Activated CD4-positive, CD25-positive, alpha-beta regulatory T cell treated with anti-CD3 and anti-CD28 coated beads, Interleukin-2, amount 50 U/mL, for 24 hours (primary cell): ENCODE measurements around the gene LONP2.
"Not testable (repeated sequence)": the region's sequence is repeated elsewhere in the genome, so short reads cannot be mapped to it uniquely, and the experiment has no call there.

Experiments
- ATAC-seq, 2 donors: fragments of 150-1000 bp; cut with Tn5 transposase; one replicate each; pipeline ENCODE4 v1.10.0; 2021; ENCODE audit warnings: mild to moderate bottlenecking in 1 of 2, moderate library complexity in 1 of 2

Gene LONP2

DNA sequence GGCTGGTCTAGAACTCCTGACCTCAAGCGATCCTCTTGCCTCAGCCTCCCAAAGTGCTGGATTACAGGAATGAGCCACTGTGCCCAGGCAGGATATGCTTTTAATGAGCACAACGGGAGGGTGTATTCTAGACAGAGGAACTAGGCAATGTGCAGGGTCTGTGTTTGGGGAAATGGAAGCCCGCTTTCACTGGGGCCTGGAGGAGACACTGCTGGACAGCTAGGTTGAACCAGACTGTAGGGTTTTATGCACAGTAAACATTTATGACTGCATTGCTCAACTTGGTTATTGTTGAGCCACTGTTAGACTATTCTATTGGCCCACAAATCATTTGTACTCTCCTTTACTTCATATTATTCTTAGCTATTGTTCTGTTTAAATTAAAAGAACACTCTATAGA is 151.3 kb downstream of the LONP2 start:
- no peak for ATAC-seq

DNA sequence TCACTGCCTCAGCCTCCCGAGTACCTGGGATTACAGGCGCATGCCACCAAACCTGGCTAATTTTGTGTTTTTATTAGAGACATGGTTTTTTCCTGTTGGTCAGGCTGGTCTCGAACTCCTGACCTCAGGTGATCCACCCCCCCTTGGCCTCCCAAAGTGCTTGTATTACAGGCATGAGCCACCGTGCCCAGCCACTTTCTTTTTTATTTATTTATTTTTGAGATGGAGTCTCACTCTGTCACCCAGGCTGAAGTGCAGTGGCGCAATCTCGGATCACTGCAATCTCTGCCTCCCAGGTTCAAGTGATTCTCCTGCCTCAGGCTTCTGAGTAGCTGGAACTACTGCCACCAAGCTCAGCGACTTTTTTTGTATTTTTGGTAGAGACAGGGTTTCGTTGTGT is 158.4 kb downstream of the LONP2 start:
- ATAC-seq, result not testable (repeated sequence)

DNA sequence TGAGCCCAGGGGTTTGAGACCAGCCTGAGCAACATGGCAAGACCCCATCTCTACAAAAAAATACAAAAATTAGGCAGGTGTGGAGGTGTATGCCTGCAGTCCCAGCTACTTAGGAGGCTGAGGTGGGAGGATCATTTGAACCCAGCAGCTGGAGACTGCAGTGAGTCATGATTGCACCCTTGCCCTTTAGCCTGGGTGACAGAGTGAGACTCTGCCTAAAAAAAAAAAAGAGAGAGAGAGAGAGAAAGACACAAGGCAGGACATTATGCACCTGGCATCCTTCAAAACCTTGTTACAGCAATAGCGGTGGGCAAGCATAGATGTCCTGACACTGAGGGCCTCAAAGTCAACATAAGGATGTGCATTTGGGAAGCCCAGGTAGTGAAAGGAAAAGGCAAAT is 161.1 kb downstream of the LONP2 start:
- ATAC-seq, result no peak

- no peak for ATAC-seq
Measured at GRCh38 chr16:48405907-48406306, 161.8 kb downstream of the LONP2 start.
